OCI-M2 (cell line): Measurements from ENCODE around the gene SSX3.
"Not testable (repeated sequence)": the region's sequence is repeated elsewhere in the genome, so short reads cannot be mapped to it uniquely, and the experiment has no call there.

Source experiments
- DNase-seq: peaks from one replicate; lab custom pipeline; 2025; ENCODE audit not compliant: unreplicated experiment; lab: John Stamatoyannopoulos, UW

Gene SSX3

GRCh38 chrX:48356315-48357094 is at the start of gene SSX3:
SSX3 (minus strand) TSS chrX:48356703; CDS start chrX:48355249, 1,454 bp downstream.
- not testable (repeated sequence) for DNase-seq

GRCh38 chrX:48397825-48398224 is 41.3 kb upstream of the SSX3 start:
- DNase-seq = not testable (repeated sequence)

GRCh38 chrX:48396931-48397330 is 40.4 kb upstream of the SSX3 start:
- DNase-seq = not testable (repeated sequence)

- DNase-seq = not testable (repeated sequence)
These were observed 26.7 kb upstream of the SSX3 start, which contains the start of gene SSX4 for GRCh38 chrX:48383239-48383638. SSX4 (plus strand) TSS chrX:48383539; CDS start chrX:48384054, 515 bp downstream.

- not testable (repeated sequence) for DNase-seq
These were observed 13.9 kb upstream of the SSX3 start for GRCh38 chrX:48370408-48370807.

GRCh38 chrX:48367717-48368408 is 11.4 kb upstream of the SSX3 start:
- not testable (repeated sequence) for DNase-seq

- not testable (repeated sequence) for DNase-seq
These were observed 2.8 kb upstream of the SSX3 start for GRCh38 chrX:48359281-48359680.

- no peak for DNase-seq
These were observed 1.2 kb upstream of the SSX3 start for GRCh38 chrX:48357681-48358080.

GRCh38 chrX:48346059-48346458 is 10.4 kb downstream of the SSX3 start:
- not testable (repeated sequence) for DNase-seq

- not testable (repeated sequence) for DNase-seq
These were observed 42.5 kb downstream of the SSX3 start for GRCh38 chrX:48313996-48314395.

- DNase-seq = no peak
These were observed 50.3 kb downstream of the SSX3 start for GRCh38 chrX:48306175-48306574.
